Mesenchymal stem cell (in vitro differentiated cells and primary cell): Measurements from ENCODE around the gene STX2.

Experiments
- DNase-seq: peaks from one replicate; pipeline ENCODE4 v3.0.0-alpha.2; 2013
- H2AFZ ChIP-seq: one replicate; pipeline ENCODE4 v1.6.1; 2013; ENCODE audit warnings: low read depth, mild to moderate bottlenecking, control low read depth, inconsistent platforms, low read length, moderate library complexity
- H2AK5ac ChIP-seq: 2 replicates; pipeline ENCODE4 v1.6.1; 2013; ENCODE audit warnings: low read length, moderate library complexity, mild to moderate bottlenecking, inconsistent platforms; ENCODE audit not compliant: severe bottlenecking
- H2BK120ac ChIP-seq: one replicate; pipeline ENCODE4 v1.6.1; 2013; ENCODE audit warnings: low read depth, mild to moderate bottlenecking, inconsistent platforms, low read length, moderate library complexity
- H2BK12ac ChIP-seq, 2 experiments: one replicate each; pipeline ENCODE4 v1.6.1; 2013; ENCODE audit warnings: inconsistent platforms in 2 of 2, low read length in 2 of 2, mild to moderate bottlenecking in 2 of 2, moderate library complexity in 2 of 2, control low read depth in 1 of 2
- H2BK15ac ChIP-seq: one replicate; pipeline ENCODE4 v1.6.1; 2013; ENCODE audit warnings: mild to moderate bottlenecking, low read depth, inconsistent platforms; ENCODE audit not compliant: poor library complexity, severe bottlenecking
- H2BK5ac ChIP-seq: 2 replicates; pipeline ENCODE4 v1.6.1; 2013; ENCODE audit warnings: low read depth, mild to moderate bottlenecking, low read length, control low read depth, inconsistent platforms; ENCODE audit not compliant: poor library complexity, severe bottlenecking
- H3K14ac ChIP-seq, 2 experiments: one replicate each; pipeline ENCODE4 v1.6.1; 2013; ENCODE audit warnings: inconsistent platforms in 2 of 2, low read length in 2 of 2, control low read depth in 1 of 2, mild to moderate bottlenecking in 1 of 2, moderate library complexity in 1 of 2
- H3K18ac ChIP-seq, 2 experiments: one replicate each; pipeline ENCODE4 v1.6.1; 2013; ENCODE audit warnings: inconsistent platforms in 2 of 2, low read length in 2 of 2, control low read depth in 1 of 2, low read depth in 1 of 2, mild to moderate bottlenecking in 1 of 2
- H3K23ac ChIP-seq, 2 experiments: one replicate each; pipeline ENCODE4 v1.6.1; 2013; ENCODE audit warnings: inconsistent platforms in 2 of 2, low read length in 2 of 2, mild to moderate bottlenecking in 2 of 2, moderate library complexity in 2 of 2, control low read depth in 1 of 2
- H3K27ac ChIP-seq: 2 replicates; pipeline ENCODE4 v1.5.1; 2013; ENCODE audit warnings: mild to moderate bottlenecking, moderate library complexity, low read length, control low read depth, inconsistent platforms; ENCODE audit not compliant: poor library complexity, severe bottlenecking
- H3K27me3 ChIP-seq, 2 experiments: 2 replicates each; pipeline versions ENCODE4 v1.6.1 to v1.7.0; 2013; ENCODE audit warnings: low read length in 2 of 2, mild to moderate bottlenecking in 2 of 2, moderate library complexity in 2 of 2, control low read depth in 1 of 2, inconsistent platforms in 1 of 2; ENCODE audit not compliant: control insufficient read depth in 1 of 2, insufficient read depth in 1 of 2
- H3K36me3 ChIP-seq, 2 experiments: 2 replicates each; pipeline versions ENCODE4 v1.6.1 to v1.7.0; 2013; ENCODE audit warnings: low read length in 2 of 2, control low read depth in 1 of 2, inconsistent platforms in 1 of 2, low read depth in 1 of 2, mild to moderate bottlenecking in 1 of 2; ENCODE audit not compliant: insufficient read depth in 2 of 2, control insufficient read depth in 1 of 2
- H3K4ac ChIP-seq, 2 experiments: one replicate each; pipeline ENCODE4 v1.6.1; 2013; ENCODE audit warnings: inconsistent platforms in 2 of 2, low read length in 2 of 2, mild to moderate bottlenecking in 2 of 2, moderate library complexity in 2 of 2, control low read depth in 1 of 2, low read depth in 1 of 2
- H3K4me1 ChIP-seq: 2 replicates; pipeline ENCODE4 v1.6.1; 2013; ENCODE audit warnings: low read depth, low read length, control low read depth; ENCODE audit not compliant: control insufficient read depth, insufficient read depth
- H3K4me2 ChIP-seq: 2 replicates; pipeline ENCODE4 v1.6.1; 2013; ENCODE audit warnings: low read length, mild to moderate bottlenecking, inconsistent platforms; ENCODE audit not compliant: poor library complexity, severe bottlenecking
- H3K4me3 ChIP-seq, 2 experiments: 2 replicates each; pipeline versions ENCODE4 v1.5.1 to v1.7.0; 2013; ENCODE audit warnings: low read length in 2 of 2, mild to moderate bottlenecking in 2 of 2, control low read depth in 1 of 2, low read depth in 1 of 2; ENCODE audit not compliant: insufficient read depth in 1 of 2
- H3K79me1 ChIP-seq: replicated peaks from 2 replicates; pipeline ENCODE4 v1.6.1; 2013; ENCODE audit warnings: mild to moderate bottlenecking, control low read depth, low read length, inconsistent platforms; ENCODE audit not compliant: poor library complexity, severe bottlenecking
- H3K9ac ChIP-seq: 2 replicates; pipeline ENCODE4 v1.7.0; 2013; ENCODE audit warnings: mild to moderate bottlenecking, low read length, moderate library complexity
- H3K9me3 ChIP-seq: 2 replicates; pipeline ENCODE4 v1.7.0; 2013; ENCODE audit warnings: mild to moderate bottlenecking, low read length; ENCODE audit not compliant: control insufficient read depth
- H4K8ac ChIP-seq: one replicate; pipeline ENCODE4 v1.6.1; 2013; ENCODE audit warnings: inconsistent platforms, mild to moderate bottlenecking, low read length, moderate library complexity
- H4K91ac ChIP-seq: one replicate; pipeline ENCODE4 v1.6.1; 2013; ENCODE audit warnings: mild to moderate bottlenecking, low read length, inconsistent platforms
- WGBS: methylation state at CpG from one replicate; pipeline ENCODE4 v1.1.7; 2013; ENCODE audit warnings: mixed read lengths; 5-methylcytosine and 5-hydroxymethylcytosine counted together

STX2 gene

DNA sequence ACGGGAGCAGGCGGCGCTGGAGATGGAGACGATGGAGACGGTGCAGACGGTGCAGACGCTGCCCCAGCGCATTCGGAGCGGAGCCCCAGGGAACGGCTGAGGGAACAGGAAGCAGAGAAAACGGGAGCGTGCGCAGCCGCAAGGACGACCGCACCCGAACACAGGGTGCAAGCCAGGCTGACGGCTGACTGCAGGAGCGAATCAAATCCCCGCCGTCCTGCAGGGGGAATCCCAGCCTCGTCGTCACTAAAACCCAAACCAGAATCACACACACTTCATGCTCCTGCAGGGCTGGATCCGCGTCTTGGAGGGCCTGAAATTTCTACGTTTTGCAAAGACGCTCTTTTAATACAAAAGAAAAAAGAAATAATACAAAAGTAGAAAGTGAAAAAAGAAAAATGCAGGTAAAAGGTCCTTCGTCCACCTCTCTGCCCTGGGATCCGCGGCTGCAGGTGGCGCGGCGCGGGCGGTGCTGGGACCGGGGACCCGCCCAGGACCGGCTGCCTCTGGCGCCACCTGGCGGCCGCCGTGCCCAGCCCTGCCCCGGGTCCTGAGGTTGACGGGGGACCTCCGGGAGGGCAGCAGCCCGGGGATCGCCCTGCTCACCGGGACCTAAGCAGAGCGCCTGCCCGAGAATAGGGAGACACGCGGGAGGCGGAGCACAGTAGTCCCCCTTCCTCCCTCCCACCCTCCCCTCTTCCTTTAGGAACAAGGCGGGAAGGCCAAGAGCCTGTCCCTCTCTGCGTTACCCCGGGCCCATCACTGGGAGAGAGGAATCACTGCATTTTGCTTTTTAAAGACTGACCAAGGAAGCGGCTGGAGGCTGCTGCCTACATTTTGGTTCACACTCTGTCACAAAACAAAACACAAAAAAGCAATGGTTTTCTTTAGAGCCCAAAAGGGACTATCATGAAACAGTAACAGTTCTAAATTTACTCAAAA is 20.1 kb downstream of the STX2 start:
- no peak overlapping the region for H3K27ac ChIP-seq
- no peak overlapping the region for H2AFZ ChIP-seq
- H3K4me3 ChIP-seq = peak overlapping the region in 1 of 2 experiments; percentile 73
- peaks cover 47 to 61% of the 10 kb centered on the region in 2 experiments for H3K36me3 ChIP-seq
- H4K91ac ChIP-seq = no peak overlapping the region
- no peak overlapping the region for H4K8ac ChIP-seq
- no peak overlapping the region for H2BK120ac ChIP-seq
- no peak overlapping the region for H3K18ac ChIP-seq
- H3K9ac ChIP-seq = peak overlapping the region; percentile 48
- H2BK15ac ChIP-seq = no peak overlapping the region
- no peak overlapping the region for H3K4me2 ChIP-seq
- no peak overlapping the region for H3K23ac ChIP-seq
- H3K27me3 ChIP-seq = no peaks in the 10 kb centered on the region
- peaks cover 8% of the 10 kb centered on the region for H3K4me1 ChIP-seq
- H3K14ac ChIP-seq = no peak overlapping the region
- peaks cover 38% of the 10 kb centered on the region for H3K79me1 ChIP-seq
- H2BK12ac ChIP-seq = no peak overlapping the region
- no peak overlapping the region for H2AK5ac ChIP-seq
- peak; percentile 41 for DNase-seq
- H2BK5ac ChIP-seq = no peak overlapping the region
- no peaks in the 10 kb centered on the region for H3K9me3 ChIP-seq
- 47% methylated on average over 44 of the region's 58 CpGs for WGBS
- H3K4ac ChIP-seq = no peak overlapping the region

- H3K4ac ChIP-seq = no peak overlapping the region
- no peak overlapping the region for H2AK5ac ChIP-seq
- no peak overlapping the region for H2BK15ac ChIP-seq
- no peaks in the 10 kb centered on the region for H3K27me3 ChIP-seq
- 90% methylated on average over 14 of the region's 14 CpGs for WGBS
- no peak overlapping the region for H4K8ac ChIP-seq
- H2BK12ac ChIP-seq = no peak overlapping the region
- peaks cover 39% of the 10 kb centered on the region for H3K79me1 ChIP-seq
- no peak overlapping the region for H4K91ac ChIP-seq
- H3K36me3 ChIP-seq = peaks cover 49 to 63% of the 10 kb centered on the region in 2 experiments
- no peaks in the 10 kb centered on the region for H3K9me3 ChIP-seq
- H3K18ac ChIP-seq = no peak overlapping the region
- no peak overlapping the region for H2AFZ ChIP-seq
- no peak overlapping the region for H2BK5ac ChIP-seq
- no peak overlapping the region for H3K23ac ChIP-seq
- H3K27ac ChIP-seq = no peak overlapping the region
- peak overlapping the region in 1 of 2 experiments; percentile 73 for H3K4me3 ChIP-seq
- H2BK120ac ChIP-seq = no peak overlapping the region
- DNase-seq = no peak
- H3K4me2 ChIP-seq = no peak overlapping the region
- H3K14ac ChIP-seq = no peak overlapping the region
- peak overlapping the region; percentile 36 for H3K9ac ChIP-seq
- peaks cover 8% of the 10 kb centered on the region for H3K4me1 ChIP-seq
Observed at GRCh38 chr12:130818272-130818634, 20.8 kb downstream of the STX2 start.

DNA sequence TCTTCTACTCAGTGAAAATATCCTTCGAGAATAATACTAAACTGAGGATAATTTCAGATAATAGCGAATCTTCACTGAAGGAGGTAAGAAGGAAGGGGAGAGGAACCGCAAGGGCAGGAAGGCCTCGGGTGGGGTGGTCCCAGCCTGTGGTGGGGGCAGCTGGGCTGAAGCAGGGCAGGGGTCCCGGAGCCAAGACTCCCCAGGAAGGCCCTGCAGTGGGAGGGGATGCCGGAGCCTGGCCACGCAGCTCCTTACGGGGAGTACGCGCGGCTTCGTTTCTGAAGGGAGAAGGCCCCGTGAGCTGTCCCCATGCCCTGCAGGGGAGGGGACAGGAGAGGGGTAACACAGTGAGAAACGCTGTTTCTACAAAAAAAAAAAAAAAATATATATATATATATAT is 21.2 kb downstream of the STX2 start:
- H4K91ac ChIP-seq = no peak overlapping the region
- 98% methylated on average over 11 of the region's 14 CpGs for WGBS

DNA sequence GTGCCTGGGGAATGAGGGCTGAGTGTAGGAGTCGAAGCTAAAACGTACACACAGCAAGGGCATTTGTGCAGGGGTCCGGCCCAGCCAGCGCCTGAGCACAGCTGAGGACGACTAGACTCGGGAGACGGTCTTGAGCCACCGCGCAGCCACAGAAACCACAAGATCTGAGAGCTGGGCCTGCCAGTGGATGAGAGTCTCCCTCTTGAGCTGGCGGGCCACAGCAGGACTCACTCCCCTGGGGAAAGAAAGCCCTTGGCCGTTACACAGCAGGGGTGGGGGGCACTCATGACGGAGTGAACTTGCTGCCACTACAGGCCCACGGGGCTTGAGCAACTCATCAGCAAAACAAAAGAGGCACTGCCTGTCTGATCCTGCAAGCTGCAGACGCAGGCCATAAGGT is 23.0 kb downstream of the STX2 start:
- H2BK120ac ChIP-seq = no peak overlapping the region
- peaks cover 41 to 55% of the 10 kb centered on the region in 2 experiments for H3K36me3 ChIP-seq
- DNase-seq = no peak
- H3K18ac ChIP-seq = no peak overlapping the region
- no peak overlapping the region for H2AK5ac ChIP-seq
- no peak overlapping the region for H3K4me3 ChIP-seq
- H3K23ac ChIP-seq = no peak overlapping the region
- H3K9me3 ChIP-seq = no peaks in the 10 kb centered on the region
- no peak overlapping the region for H3K9ac ChIP-seq
- WGBS = 90% methylated on average over 14 of the region's 14 CpGs
- no peak overlapping the region for H4K8ac ChIP-seq
- H4K91ac ChIP-seq = peak overlapping the region; percentile 43
- H3K4ac ChIP-seq = no peak overlapping the region
- H2BK15ac ChIP-seq = peak overlapping the region; percentile 9
- no peak overlapping the region for H3K14ac ChIP-seq
- peaks cover 39% of the 10 kb centered on the region for H3K79me1 ChIP-seq
- H2BK5ac ChIP-seq = no peak overlapping the region
- no peak overlapping the region for H3K4me2 ChIP-seq
- H3K4me1 ChIP-seq = peaks cover 8% of the 10 kb centered on the region
- H2BK12ac ChIP-seq = no peak overlapping the region
- no peak overlapping the region for H2AFZ ChIP-seq
- H3K27ac ChIP-seq = no peak overlapping the region
- no peaks in the 10 kb centered on the region for H3K27me3 ChIP-seq

More for the DNA sequence above, 21.2 kb downstream of the STX2 start:
- Histone ChIP-seq H3K79me1 (peaks cover 39% of the 10 kb centered on the region), H3K4ac (no peak overlapping the region), H2AK5ac (no peak overlapping the region), H4K8ac (no peak overlapping the region), H3K18ac (no peak overlapping the region), H2BK120ac (no peak overlapping the region), H3K9me3 (no peaks in the 10 kb centered on the region), H3K9ac (no peak overlapping the region), H3K27ac (no peak overlapping the region), H2BK12ac (no peak overlapping the region), H2BK5ac (no peak overlapping the region), H3K27me3 (no peaks in the 10 kb centered on the region), H3K36me3 (peaks cover 46 to 61% of the 10 kb centered on the region in 2 experiments), H3K4me3 (no peak overlapping the region), H3K4me2 (no peak overlapping the region), H2AFZ (no peak overlapping the region), H3K23ac (no peak overlapping the region), H2BK15ac (no peak overlapping the region), H3K4me1 (peaks cover 8% of the 10 kb centered on the region), H3K14ac (no peak overlapping the region)
- no peak for DNase-seq
